H9 (cell line): ENCODE data around the gene CRYBA1. TPM values are rescaled to one million over a fixed set of nuclear protein-coding genes. Genes with fewer than 3 reads are reported as not detected.

Source experiments
- DNase-seq: peaks from one replicate; pipeline ENCODE4 v3.0.0-alpha.2; 2017
- H2AFZ ChIP-seq: one replicate; pipeline ENCODE4 v1.6.1; 2013; ENCODE audit warnings: mild to moderate bottlenecking, low read length, control low read depth, moderate library complexity
- H2AK5ac ChIP-seq: 2 replicates; pipeline ENCODE4 v1.6.1; 2013; ENCODE audit warnings: low read length, control low read depth, mixed read lengths; ENCODE audit not compliant: insufficient read length
- H2BK120ac ChIP-seq: one replicate; pipeline ENCODE4 v1.6.1; 2013; ENCODE audit warnings: low read depth, mild to moderate bottlenecking, low read length, control low read depth, inconsistent platforms; ENCODE audit not compliant: poor library complexity, severe bottlenecking
- H2BK12ac ChIP-seq: 2 replicates; pipeline ENCODE4 v1.6.1; 2013; ENCODE audit warnings: low read length, control low read depth, mixed read lengths, low read depth; ENCODE audit not compliant: insufficient read length
- H2BK15ac ChIP-seq: 2 replicates; pipeline ENCODE4 v1.6.1; 2013; ENCODE audit warnings: low read depth, low read length, control low read depth
- H2BK20ac ChIP-seq: one replicate; pipeline ENCODE4 v1.6.1; 2013; ENCODE audit warnings: low read depth, mild to moderate bottlenecking, low read length, control low read depth, inconsistent platforms; ENCODE audit not compliant: poor library complexity, severe bottlenecking
- H2BK5ac ChIP-seq: 2 replicates; pipeline ENCODE4 v1.6.1; 2013; ENCODE audit warnings: low read length, control low read depth, mixed read lengths; ENCODE audit not compliant: insufficient read length
- H3K14ac ChIP-seq: 2 replicates; pipeline ENCODE4 v1.6.1; 2013; ENCODE audit warnings: low read length, control low read depth; ENCODE audit not compliant: insufficient read depth
- H3K18ac ChIP-seq: 2 replicates; pipeline ENCODE4 v1.6.1; 2013; ENCODE audit warnings: low read depth, mild to moderate bottlenecking, mixed read lengths, low read length, control low read depth; ENCODE audit not compliant: insufficient read length
- H3K23ac ChIP-seq: 2 replicates; pipeline ENCODE4 v1.6.1; 2013; ENCODE audit warnings: low read length, control low read depth, mixed read lengths, low read depth; ENCODE audit not compliant: insufficient read length
- H3K23me2 ChIP-seq: 2 replicates; pipeline ENCODE4 v1.6.1; 2013; ENCODE audit warnings: low read depth, mild to moderate bottlenecking, mixed read lengths, low read length, control low read depth; ENCODE audit not compliant: insufficient read length, poor library complexity, severe bottlenecking
- H3K27ac ChIP-seq: 2 replicates; pipeline ENCODE4 v1.5.1; 2013; ENCODE audit warnings: low read length, control low read depth, mixed read lengths, low read depth; ENCODE audit not compliant: insufficient read length
- H3K27me3 ChIP-seq: 2 replicates; pipeline ENCODE4 v1.6.1; 2013; ENCODE audit warnings: low read length, control low read depth, inconsistent platforms; ENCODE audit not compliant: insufficient read depth
- H3K4ac ChIP-seq: 2 replicates; pipeline ENCODE4 v1.6.1; 2013; ENCODE audit warnings: low read depth, mild to moderate bottlenecking, control low read depth, inconsistent platforms, low read length, moderate library complexity
- H3K4me1 ChIP-seq: 2 replicates; pipeline ENCODE4 v1.6.1; 2013; ENCODE audit warnings: low read length, control low read depth, inconsistent platforms; ENCODE audit not compliant: insufficient read depth
- H3K4me2 ChIP-seq: 2 replicates; pipeline ENCODE4 v1.6.1; 2013; ENCODE audit warnings: low read length, control low read depth, mixed read lengths; ENCODE audit not compliant: insufficient read length, insufficient read depth
- H3K56ac ChIP-seq: 2 replicates; pipeline ENCODE4 v1.6.1; 2013; ENCODE audit warnings: low read depth, mild to moderate bottlenecking, mixed read lengths, low read length, control low read depth; ENCODE audit not compliant: insufficient read length
- H3K79me1 ChIP-seq: 2 replicates; pipeline ENCODE4 v1.6.1; 2013; ENCODE audit warnings: low read depth, mild to moderate bottlenecking, moderate library complexity, low read length, control low read depth, inconsistent platforms; ENCODE audit not compliant: insufficient read depth, poor library complexity, severe bottlenecking
- H3K79me2 ChIP-seq: 2 replicates; pipeline ENCODE4 v1.6.1; 2013; ENCODE audit warnings: low read length, control low read depth, inconsistent platforms; ENCODE audit not compliant: insufficient read depth
- H3K9ac ChIP-seq: 2 replicates; pipeline ENCODE4 v1.6.1; 2013; ENCODE audit warnings: low read length, control low read depth, mixed read lengths; ENCODE audit not compliant: insufficient read length; ENCODE audit errors: extremely low read depth
- H3K9me3 ChIP-seq: one replicate; pipeline ENCODE4 v1.6.1; 2013; ENCODE audit warnings: low read depth, low read length, inconsistent platforms; ENCODE audit not compliant: control insufficient read depth
- H3T11ph ChIP-seq: one replicate; pipeline ENCODE4 v1.6.1; 2013; ENCODE audit warnings: mild to moderate bottlenecking, low read length, control low read depth, inconsistent platforms
- H4K20me1 ChIP-seq: one replicate; pipeline ENCODE4 v1.6.1; 2013; ENCODE audit not compliant: control insufficient read depth, insufficient read length, insufficient read depth
- H4K5ac ChIP-seq: 2 replicates; pipeline ENCODE4 v1.6.1; 2013; ENCODE audit warnings: low read depth, mild to moderate bottlenecking, mixed read lengths, low read length, control low read depth; ENCODE audit not compliant: insufficient read length
- H4K8ac ChIP-seq: replicated peaks from 2 replicates; pipeline ENCODE4 v1.6.1; 2013; ENCODE audit warnings: low read length, control low read depth, mixed read lengths, low read depth; ENCODE audit not compliant: insufficient read length
- H4K91ac ChIP-seq: 2 replicates; pipeline ENCODE4 v1.6.1; 2013; ENCODE audit warnings: low read depth, mild to moderate bottlenecking, moderate library complexity, mixed read lengths, low read length, control low read depth; ENCODE audit not compliant: insufficient read length
- H3K27ac Mint-ChIP-seq, 3 experiments: 2 replicates in 2 of 3; 3 replicates in 1 of 3; pipeline ENCODE4 v1.8.0; 2020 to 2021; ENCODE audit warnings: mixed read lengths in 3 of 3, mild to moderate bottlenecking in 1 of 3, moderate library complexity in 1 of 3
- H3K27me3 Mint-ChIP-seq: 2 replicates; pipeline ENCODE4 v1.8.0; 2021; ENCODE audit warnings: low read depth, mild to moderate bottlenecking, moderate library complexity, mixed read lengths
- H3K36me3 Mint-ChIP-seq, 3 experiments: 2 replicates in 2 of 3; 3 replicates in 1 of 3; pipeline ENCODE4 v1.8.0; 2020 to 2021; ENCODE audit warnings: low read depth in 3 of 3, mixed read lengths in 3 of 3; ENCODE audit not compliant: insufficient read depth in 1 of 3
- H3K4me1 Mint-ChIP-seq, 2 experiments: 2 replicates each; pipeline ENCODE4 v1.8.0; 2020; ENCODE audit warnings: mixed read lengths in 2 of 2
- H3K4me3 Mint-ChIP-seq, 2 experiments: 2 replicates in 1 of 2; 3 replicates in 1 of 2; pipeline ENCODE4 v1.8.0; 2020 to 2021; ENCODE audit warnings: mild to moderate bottlenecking in 2 of 2, mixed read lengths in 2 of 2, moderate library complexity in 1 of 2
- H3K9me3 Mint-ChIP-seq, 2 experiments: 2 replicates in 1 of 2; 3 replicates in 1 of 2; pipeline ENCODE4 v1.8.0; 2020; ENCODE audit warnings: mild to moderate bottlenecking in 2 of 2, mixed read lengths in 2 of 2, moderate library complexity in 1 of 2
- WGBS: extraction: QIAGEN DNeasy Blood & Tissue Kit; methylation state at CpG from one replicate; pipeline ENCODE4 v1.1.7; 2013; ENCODE audit warnings: missing lambda C conversion rate, low lambda C conversion rate, mixed read lengths; ENCODE audit not compliant: insufficient read length; ENCODE audit errors: extremely low coverage; 5-methylcytosine and 5-hydroxymethylcytosine counted together
- total RNA-seq: library from RNA; stranded (reverse); gene quantifications from 2 replicates; pipeline ENCODE4 v1.2.1, GENCODE V29; 2021
- TF ChIP-seq, protein P1 (sequence below): fragments of 200-600 bp; sonication (generic); conservative IDR thresholded peaks from 3 replicates; pipeline ENCODE4 v1.8.0; 2021; ENCODE audit warnings: antibody characterized with exemption, mild to moderate bottlenecking

The CRYBA1 gene
- total RNA-seq, 1 experiment from 2014 or later = not detected

DNA sequence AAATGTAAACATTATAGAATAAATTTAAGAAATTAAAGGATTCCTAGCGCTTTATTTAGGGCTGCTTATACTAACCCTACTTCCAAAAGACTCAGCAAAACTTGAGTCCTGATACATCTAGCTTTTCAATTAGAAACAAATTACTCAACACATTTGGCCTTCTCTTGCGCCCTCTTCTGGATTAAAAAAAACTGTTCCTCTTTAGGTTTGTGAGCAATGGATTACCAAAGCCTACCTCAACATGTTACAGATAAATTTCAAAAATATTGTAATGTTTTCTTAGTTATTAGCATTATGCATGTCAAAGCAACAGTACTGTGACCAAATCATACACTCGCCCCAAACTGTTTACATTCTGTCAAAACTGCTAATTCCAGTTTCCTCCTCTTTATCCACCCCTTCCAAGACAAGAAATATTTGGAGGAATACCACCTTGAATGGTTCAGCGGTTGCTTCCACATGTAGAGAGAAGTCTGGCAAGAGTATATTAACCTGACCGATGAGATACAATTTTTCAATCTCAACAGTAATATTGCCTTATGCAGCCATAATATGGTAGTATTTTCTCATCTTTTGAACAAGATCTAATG is 44.6 kb downstream of the CRYBA1 start:
- Histone ChIP-seq H3K4me2 (peak overlapping the region; percentile 54), H3K79me1 (peaks cover 3% of the 10 kb centered on the region), H3K9ac (no peak overlapping the region), H3K9me3 (no peaks in the 10 kb centered on the region), H3K4ac (no peak overlapping the region), H3K23ac (no peak overlapping the region), H3K18ac (no peak overlapping the region), H4K5ac (no peak overlapping the region), H3T11ph (no peak overlapping the region), H3K4me1 (no peaks in the 10 kb centered on the region; the same call in 1 of the 2 replicates), H3K79me2 (peaks cover 56% of the 10 kb centered on the region), H3K56ac (no peak overlapping the region), H2BK12ac (no peak overlapping the region), H3K23me2 (no peaks in the 10 kb centered on the region), H2BK15ac (no peak overlapping the region), H3K14ac (no peak overlapping the region), H2BK20ac (no peak overlapping the region), H2AFZ (no peak overlapping the region), H3K27ac (no peak overlapping the region), H2BK120ac (no peak overlapping the region), H3K27me3 (no peaks in the 10 kb centered on the region), H4K8ac (no peak overlapping the region), H4K20me1 (no peaks in the 10 kb centered on the region), H2AK5ac (no peak overlapping the region), H2BK5ac (no peak overlapping the region), H4K91ac (no peak overlapping the region)
- Mint-ChIP-seq H3K9me3 (peaks cover 2 to 4% of the 10 kb centered on the region in 2 experiments; a peak in 4 of 5 replicates), H3K36me3 (peaks cover 46 to 62% (median 59%) of the 10 kb centered on the region in 3 experiments), H3K27me3 (0 out of 2 replicates have a peak, but pooled peaks cover 3% of the 10 kb centered on the region), H3K27ac (no peak overlapping the region), H3K4me1 (peaks cover 39 to 42% of the 10 kb centered on the region in 2 experiments), H3K4me3 (peak overlapping the region; percentile 88 to 96)
- no CpG with 5 or more reads among the region's 5 CpGs for WGBS
- TF ChIP-seq, protein P1, sequence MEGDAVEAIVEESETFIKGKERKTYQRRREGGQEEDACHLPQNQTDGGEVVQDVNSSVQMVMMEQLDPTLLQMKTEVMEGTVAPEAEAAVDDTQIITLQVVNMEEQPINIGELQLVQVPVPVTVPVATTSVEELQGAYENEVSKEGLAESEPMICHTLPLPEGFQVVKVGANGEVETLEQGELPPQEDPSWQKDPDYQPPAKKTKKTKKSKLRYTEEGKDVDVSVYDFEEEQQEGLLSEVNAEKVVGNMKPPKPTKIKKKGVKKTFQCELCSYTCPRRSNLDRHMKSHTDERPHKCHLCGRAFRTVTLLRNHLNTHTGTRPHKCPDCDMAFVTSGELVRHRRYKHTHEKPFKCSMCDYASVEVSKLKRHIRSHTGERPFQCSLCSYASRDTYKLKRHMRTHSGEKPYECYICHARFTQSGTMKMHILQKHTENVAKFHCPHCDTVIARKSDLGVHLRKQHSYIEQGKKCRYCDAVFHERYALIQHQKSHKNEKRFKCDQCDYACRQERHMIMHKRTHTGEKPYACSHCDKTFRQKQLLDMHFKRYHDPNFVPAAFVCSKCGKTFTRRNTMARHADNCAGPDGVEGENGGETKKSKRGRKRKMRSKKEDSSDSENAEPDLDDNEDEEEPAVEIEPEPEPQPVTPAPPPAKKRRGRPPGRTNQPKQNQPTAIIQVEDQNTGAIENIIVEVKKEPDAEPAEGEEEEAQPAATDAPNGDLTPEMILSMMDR = peak; percentile 77
- DNase-seq = no peak
